Stromal cell of bone marrow (primary cell): ENCODE data around the gene RTP5.

Experiments used
- DNase-seq: peaks from one replicate; pipeline ENCODE4 v3.0.0-alpha.2; 2012; ENCODE audit warnings: low read depth

RTP5 gene

GRCh38 chr2:241857572-241858121 lies 11.9 kb upstream of the RTP5 start:
- DNase-seq: no peak

DNA sequence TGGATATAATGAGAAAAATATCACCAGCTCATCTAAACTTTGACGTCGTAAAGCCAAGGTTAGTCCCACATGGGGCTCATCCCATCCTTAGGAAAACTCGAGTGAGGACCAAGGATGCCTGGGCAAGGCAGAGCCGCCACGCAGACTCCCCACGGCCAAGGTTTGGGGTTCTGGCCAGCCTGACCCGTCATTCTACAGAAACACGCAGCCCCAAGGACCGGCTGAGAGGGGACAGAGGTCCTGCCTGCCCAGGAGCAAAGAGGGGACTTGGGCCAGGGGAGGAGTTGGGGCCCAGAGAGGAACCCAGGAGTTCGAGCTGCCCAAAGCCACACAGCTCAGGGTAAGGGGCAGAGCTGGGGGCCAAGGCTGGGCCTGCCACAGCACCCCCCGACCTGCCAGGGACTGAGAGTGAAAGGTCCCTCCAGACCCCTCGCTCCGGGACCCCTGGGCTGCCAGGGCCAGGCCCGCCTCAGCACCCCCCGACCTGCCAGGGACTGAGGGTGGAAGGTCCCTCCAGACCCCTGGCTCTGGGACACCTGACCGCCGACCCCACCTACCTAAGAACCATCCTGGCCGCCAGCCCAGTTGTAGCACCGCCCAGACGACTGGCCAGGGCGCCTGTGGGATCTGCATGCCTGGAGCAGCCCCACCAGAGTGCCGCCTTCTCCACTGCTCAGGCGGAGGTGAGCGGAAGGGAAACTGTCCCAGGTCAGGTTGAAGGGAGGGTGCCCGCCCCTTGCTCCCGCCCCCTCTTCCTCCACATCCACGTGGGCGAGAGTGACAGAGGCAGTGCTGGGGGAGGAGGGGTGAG lies 11.1 kb upstream of the RTP5 start, which contains the start of gene PDCD1:
PDCD1 (minus strand) TSS at position 689 of the 811 bp plus-strand sequence; CDS start at position 633, 56 bp downstream.
- DNase-seq: no peak

- no peak for DNase-seq
These were observed 10.5 kb upstream of the RTP5 start for GRCh38 chr2:241859017-241859435.

DNA sequence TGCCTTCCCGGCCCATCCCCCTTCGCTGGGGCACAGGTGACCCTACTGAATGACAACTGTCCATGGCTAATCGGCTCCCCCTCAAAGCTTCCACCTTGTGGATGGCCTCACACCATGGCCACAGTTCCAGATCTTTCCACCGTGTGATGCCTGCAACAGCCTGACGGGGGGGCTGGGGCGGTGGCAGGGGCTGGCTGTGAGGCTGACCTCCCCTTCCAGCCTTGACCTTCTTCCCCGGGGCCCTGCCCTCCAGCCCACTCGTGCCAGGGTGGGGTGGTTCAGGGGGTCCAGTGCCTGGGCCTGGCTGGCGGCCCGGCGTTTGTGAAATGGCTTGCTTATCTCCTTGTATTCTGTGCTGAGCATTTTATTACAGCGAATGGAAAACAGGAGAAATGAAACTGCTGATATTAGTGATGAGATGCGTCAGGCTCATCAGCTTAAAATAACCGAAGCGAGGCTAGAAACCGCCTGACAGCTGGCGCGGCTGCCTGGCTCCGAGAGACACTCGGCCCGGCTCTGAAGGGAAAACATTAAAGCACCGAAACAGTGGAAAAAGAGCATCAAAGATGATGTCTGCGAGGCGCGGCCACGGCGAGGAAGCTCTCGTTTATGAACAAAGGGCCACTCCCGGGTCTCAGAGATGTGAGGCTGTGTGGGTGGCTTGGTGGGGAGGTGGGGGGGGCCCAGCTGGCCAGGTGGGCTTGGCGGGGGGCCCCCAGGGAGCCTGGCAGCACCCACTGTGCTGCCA lies 9.9 kb upstream of the RTP5 start:
- DNase-seq: peak; percentile 29

- DNase-seq: no peak
These were observed 9.1 kb upstream of the RTP5 start for GRCh38 chr2:241860184-241861078.

DNA sequence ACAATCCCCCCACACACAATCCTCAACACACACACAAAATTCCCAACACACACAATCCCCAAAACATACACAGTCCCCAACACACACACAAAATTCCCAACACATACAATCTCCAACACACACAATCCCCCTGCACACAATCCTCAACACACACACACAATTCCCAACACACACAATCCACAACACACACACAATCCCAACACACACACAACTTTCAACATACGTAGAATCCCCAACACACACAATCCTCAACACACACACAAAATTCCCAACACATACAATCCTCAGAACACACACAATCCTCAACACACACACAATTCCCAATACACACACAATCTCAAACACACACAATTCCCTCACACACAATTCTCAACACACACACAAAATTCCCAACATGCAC lies 8.3 kb upstream of the RTP5 start:
- no peak for DNase-seq

DNA sequence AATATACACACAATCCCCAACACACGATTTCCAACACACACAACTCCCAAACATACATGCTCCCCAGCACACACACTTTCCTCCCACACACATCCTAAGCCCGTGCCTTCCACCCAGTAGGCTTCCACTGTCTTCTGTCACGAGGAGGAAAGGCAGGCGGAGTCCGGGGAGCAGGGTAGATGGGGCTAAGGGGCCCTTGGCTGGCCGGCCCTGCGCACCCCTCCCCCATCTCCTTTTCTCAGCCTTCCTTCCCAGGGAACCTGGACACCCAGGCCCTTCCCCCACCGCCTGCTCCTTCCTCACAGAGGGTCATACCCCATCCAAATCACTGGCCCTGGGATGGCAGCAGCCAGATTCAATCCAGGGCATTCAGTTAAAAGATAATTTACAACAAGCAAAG lies 7.4 kb upstream of the RTP5 start:
- DNase-seq: no peak

- no peak for DNase-seq
These were observed 6.6 kb upstream of the RTP5 start for GRCh38 chr2:241862775-241863535.

DNA sequence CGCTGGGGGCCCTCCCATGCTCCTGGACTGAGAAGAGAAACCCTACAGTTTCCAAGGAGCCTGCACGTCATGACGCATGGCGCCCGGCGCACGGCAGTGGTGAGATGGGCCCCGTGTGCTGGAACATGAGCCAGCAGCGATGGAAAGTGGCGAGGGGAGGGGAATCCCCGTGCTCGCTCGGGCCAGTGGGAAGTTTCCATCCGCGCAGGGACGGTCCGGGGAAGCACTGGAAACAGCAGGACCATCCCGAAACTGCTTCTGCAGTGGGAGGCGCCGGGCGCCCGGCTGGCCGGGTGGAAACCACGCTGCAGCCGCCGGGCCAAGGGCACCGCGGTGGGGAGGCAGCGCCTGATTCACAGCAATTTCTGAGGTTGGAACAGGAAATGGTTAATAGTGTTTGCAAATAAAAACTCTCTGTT lies 6.0 kb upstream of the RTP5 start:
- no peak for DNase-seq

GRCh38 chr2:241864168-241864849 lies 5.2 kb upstream of the RTP5 start:
- DNase-seq: no peak

DNA sequence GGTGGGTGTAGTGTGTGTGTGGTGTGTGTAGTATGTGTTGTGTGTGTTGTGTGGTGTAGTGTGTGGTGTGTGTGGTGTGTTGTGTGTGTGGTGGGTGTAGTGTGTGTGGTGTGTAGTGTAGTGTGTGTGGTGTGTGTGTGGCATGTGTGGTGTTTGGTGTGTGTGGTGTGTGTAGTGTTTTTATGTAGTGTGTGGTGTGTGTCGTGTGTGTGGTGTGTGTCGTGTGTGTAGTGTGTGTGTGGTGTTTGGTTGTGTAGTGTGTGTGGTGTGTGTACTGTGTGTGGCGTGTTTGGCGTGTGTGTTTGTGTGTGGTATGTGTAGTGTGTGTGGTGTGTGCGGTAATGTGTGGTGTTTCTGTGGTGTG lies 4.7 kb upstream of the RTP5 start:
- no peak for DNase-seq

DNA sequence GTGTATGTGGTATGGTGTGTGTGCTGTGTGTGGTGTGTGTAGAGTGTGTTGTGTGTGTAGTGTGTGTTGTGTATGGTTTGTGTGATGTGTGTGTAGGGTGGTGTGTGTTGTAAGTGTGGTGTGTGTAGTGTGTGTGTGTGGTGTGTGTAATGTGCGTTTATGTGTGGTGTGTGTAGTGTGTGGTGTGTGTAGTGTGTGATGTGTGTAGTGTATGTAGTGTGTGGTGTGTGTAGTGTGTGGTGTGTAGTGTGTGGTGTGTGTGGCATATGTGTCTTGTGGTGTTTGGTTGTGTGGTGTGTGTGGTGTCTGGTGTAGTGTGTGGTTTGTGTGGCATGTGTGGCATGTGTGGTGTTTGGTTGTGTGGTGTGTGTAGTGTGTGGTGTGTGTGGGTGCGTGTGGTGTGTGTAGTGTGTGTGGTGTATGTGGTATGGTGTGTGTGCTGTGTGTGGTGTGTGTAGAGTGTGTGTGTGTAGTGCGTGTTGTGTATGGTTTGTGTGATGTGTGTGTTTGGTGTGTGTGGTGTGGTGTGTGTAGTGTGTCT lies 4.0 kb upstream of the RTP5 start:
- DNase-seq: no peak

- DNase-seq: no peak
These were observed 3.4 kb upstream of the RTP5 start for GRCh38 chr2:241865957-241866789.

DNA sequence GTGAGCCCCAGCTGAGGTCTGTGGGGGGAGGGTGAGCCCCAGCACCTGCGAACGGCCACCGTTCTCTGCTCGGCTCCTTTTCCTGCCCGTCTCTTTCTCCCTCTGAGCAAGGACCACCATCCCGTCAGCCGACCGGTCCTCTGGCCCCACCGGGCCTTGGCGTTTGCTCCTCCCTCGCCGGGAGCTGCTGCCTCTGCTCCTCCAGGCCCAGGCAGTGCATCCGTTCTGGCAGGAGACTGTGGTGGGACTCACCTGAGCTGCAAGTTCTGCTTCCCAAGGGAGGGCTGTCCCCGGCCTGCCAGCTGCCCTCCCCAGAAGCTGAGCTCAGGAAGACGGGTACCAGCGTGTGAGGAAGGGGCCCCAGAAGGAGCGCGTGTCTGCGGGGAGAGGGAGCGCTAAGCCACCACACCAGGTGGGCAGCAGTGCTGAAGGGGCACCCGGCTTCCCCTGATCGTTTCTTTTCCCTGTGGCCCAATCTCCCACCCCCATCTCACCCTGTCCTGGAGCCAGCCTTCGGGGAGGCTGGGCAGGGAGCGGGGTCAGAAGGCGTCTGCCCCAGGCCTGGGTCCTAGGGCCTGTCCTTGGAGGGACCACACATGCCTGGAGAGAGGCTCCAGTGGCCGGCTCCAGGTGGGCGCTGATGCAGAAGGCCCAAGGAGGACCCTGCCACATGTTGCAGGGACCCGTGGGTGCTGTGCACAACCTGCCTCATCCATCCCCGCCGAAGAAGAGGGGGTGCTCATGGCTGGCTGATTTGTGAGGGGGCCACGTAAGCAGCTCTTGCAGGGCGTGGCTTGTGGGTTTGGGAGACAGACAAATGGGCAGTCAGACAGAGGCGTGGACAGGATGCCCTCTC lies 2.5 kb upstream of the RTP5 start:
- DNase-seq: no peak

- no peak for DNase-seq
These were observed 1.6 kb upstream of the RTP5 start for GRCh38 chr2:241867776-241868420.

DNA sequence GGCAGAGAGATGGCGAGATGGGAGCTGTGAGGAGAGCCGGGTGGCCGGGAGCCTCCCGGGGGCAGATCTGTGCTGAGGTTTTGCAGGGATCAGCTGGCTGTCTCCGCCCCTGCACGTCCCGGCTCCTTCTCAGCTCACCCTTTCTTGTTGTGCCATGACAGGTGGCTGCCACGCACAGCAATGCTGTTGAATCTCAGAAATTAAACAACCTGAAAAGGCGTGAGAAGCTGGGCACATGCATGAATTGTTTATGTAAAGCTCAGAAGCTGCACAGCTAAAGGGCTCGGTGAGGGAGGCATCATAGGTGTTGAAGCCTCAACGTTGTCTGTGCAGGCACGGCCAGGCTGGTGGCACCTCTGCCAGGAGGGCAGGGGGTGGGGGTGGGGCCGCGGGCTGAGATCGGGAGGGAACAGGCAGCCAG lies 858 bp upstream of the RTP5 start:
- DNase-seq: no peak

DNA sequence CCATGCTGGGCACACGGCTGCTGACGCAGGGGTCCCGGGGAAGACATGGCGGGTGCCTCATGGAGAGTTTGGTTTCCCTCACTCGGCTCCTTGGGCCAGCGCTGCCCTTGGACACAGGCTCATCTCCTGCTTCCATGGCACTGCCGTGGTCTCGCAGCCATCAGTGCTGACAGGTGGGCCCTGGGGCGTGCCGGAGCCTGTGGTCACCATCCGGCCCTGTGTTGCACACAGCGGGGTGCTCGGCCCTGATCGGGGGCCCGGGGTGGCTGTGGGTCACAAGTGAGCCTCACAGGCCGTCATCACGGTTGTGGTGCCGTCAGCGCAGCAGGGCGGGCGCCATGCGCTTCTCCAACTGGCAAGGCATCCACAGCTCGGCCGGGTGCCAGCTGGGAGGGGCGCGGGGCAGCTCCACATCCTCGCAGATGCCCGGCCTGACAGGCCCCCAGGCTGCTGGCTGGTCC lies 582 bp downstream of the RTP5 start:
- no peak for DNase-seq
